Spinal cord (tissue), 4 donors: ENCODE measurements around the gene NUP98. TPM values are rescaled to one million over a fixed set of nuclear protein-coding genes. Genes with fewer than 3 reads are reported as not detected.

Source experiments
- polyA plus RNA-seq, 2 donors: library from polyadenylated mRNA; unstranded; fragments of 120-200 nt; gene quantifications; one replicate each; pipeline ENCODE4 v1.2.1, GENCODE V29; 2013; ENCODE audit not compliant: insufficient read length in 2 of 2
- small RNA-seq: library from RNA; depleted of rRNA; stranded (forward); fragments of <200 nt; gene quantifications from one replicate; pipeline ENCODE3, GENCODE V24; 2014; ENCODE audit warnings: low replicate concordance
- total RNA-seq, 2 donors: library from RNA; depleted of rRNA in 1 of 2; stranded (reverse); fragments of 120-200 nt in 1 of 2; fragments of >200 nt in 1 of 2; gene quantifications; one replicate each; pipeline versions ENCODE4 v1.2.3 to v1.2.4, GENCODE V29; 2013 to 2014

Gene NUP98
- total and polyA plus RNA-seq, 4 donors, result 36.0 to 72.7 (median 52.1) TPM

Small RNAs within 50 kb of the gene (small RNA-seq; reads per million reads assigned to genes)
- gene RF00019 (not detected), gene RNU6-1143P (not detected), gene RNU7-50P (not detected)

Other genes starting within 250 kb of the NUP98 start
- gene ART5, start 155.6 kb downstream of the NUP98 start, total RNA-seq, result 1 to 10 TPM in 1 of 2 donors, under 1 TPM in 1; 0.40 to 2.1 TPM
- under 1 TPM; 0.36 to 0.62 TPM for gene ART5, start 155.6 kb downstream of the NUP98 start, polyA plus RNA-seq
- not detected for gene ART1, start 152.4 kb downstream of the NUP98 start, total RNA-seq
- gene ART1, start 152.4 kb downstream of the NUP98 start, polyA plus RNA-seq, result not detected
- gene CHRNA10, start 126.2 kb downstream of the NUP98 start, total RNA-seq, result 1 to 10 TPM in 1 of 2 donors, under 1 TPM in 1; 0.40 to 1.8 TPM
- 1 to 10 TPM; 1.3 to 2.6 TPM for gene CHRNA10, start 126.2 kb downstream of the NUP98 start, polyA plus RNA-seq
- gene PGAP2, start 11.0 kb upstream of the NUP98 start, total RNA-seq, result 10 to 100 TPM in 1 of 2 donors, 1 to 10 TPM in 1; 9.5 to 13.1 TPM
- gene PGAP2, start 11.0 kb upstream of the NUP98 start, polyA plus RNA-seq, result 10 to 100 TPM; 29.3 to 46.5 TPM
- gene RHOG, start 43.4 kb upstream of the NUP98 start, total RNA-seq, result 10 to 100 TPM in 1 of 2 donors, 1 to 10 TPM in 1; 5.8 to 12.5 TPM
- gene RHOG, start 43.4 kb upstream of the NUP98 start, polyA plus RNA-seq, result 10 to 100 TPM; 26.5 to 31.1 TPM
- 10 to 100 TPM; 32.1 to 38.6 TPM for gene STIM1, start 58.1 kb upstream of the NUP98 start, total RNA-seq
- gene STIM1, start 58.1 kb upstream of the NUP98 start, polyA plus RNA-seq, result 10 to 100 TPM; 44.6 to 51.5 TPM